Glutamatergic neuron (in vitro differentiated cells): ENCODE data around the gene PEPD. TPM values are rescaled to one million over a fixed set of nuclear protein-coding genes. Genes with fewer than 3 reads are reported as not detected.

Source experiments
- DNase-seq: peaks from one replicate; pipeline ENCODE4 v3.0.0; 2022
- H3K27ac Mint-ChIP-seq: one replicate; pipeline ENCODE4 v1.8.0; 2020; ENCODE audit warnings: mild to moderate bottlenecking, mixed read lengths, inconsistent platforms; ENCODE audit not compliant: unreplicated experiment
- H3K27me3 Mint-ChIP-seq: one replicate; pipeline ENCODE4 v1.8.0; 2020; ENCODE audit warnings: mild to moderate bottlenecking, moderate library complexity, mixed read lengths, inconsistent platforms; ENCODE audit not compliant: unreplicated experiment
- H3K36me3 Mint-ChIP-seq: one replicate; pipeline ENCODE4 v1.8.0; 2020; ENCODE audit warnings: mild to moderate bottlenecking, mixed read lengths, inconsistent platforms; ENCODE audit not compliant: unreplicated experiment
- H3K4me1 Mint-ChIP-seq: one replicate; pipeline ENCODE4 v1.8.0; 2020; ENCODE audit warnings: mild to moderate bottlenecking, low read depth, mixed read lengths, inconsistent platforms; ENCODE audit not compliant: unreplicated experiment
- H3K4me3 Mint-ChIP-seq: one replicate; pipeline ENCODE4 v1.8.0; 2020; ENCODE audit warnings: mild to moderate bottlenecking, mixed read lengths, inconsistent platforms; ENCODE audit not compliant: unreplicated experiment
- H3K9me3 Mint-ChIP-seq: one replicate; pipeline ENCODE4 v1.8.0; 2020; ENCODE audit warnings: mild to moderate bottlenecking, moderate library complexity, mixed read lengths, inconsistent platforms; ENCODE audit not compliant: unreplicated experiment
- total RNA-seq: library from RNA; stranded (reverse); fragmentation: NEBNext Ultra II Directional; extraction: Animal tissue kit (Norgen Biotek cat#: 25700); gene quantifications from one replicate; pipeline ENCODE4 v1.2.1, GENCODE V29; 2021; ENCODE audit not compliant: unreplicated experiment
- TF ChIP-seq, protein P1 (sequence below): fragments of 200-600 bp; sonication (generic); IDR thresholded peaks from one replicate; pipeline ENCODE4 v1.5.0; 2021; ENCODE audit not compliant: partially characterized antibody, unreplicated experiment

Gene PEPD
- total RNA-seq, 1 donor from 2014 or later = 93.3 TPM

DNA sequence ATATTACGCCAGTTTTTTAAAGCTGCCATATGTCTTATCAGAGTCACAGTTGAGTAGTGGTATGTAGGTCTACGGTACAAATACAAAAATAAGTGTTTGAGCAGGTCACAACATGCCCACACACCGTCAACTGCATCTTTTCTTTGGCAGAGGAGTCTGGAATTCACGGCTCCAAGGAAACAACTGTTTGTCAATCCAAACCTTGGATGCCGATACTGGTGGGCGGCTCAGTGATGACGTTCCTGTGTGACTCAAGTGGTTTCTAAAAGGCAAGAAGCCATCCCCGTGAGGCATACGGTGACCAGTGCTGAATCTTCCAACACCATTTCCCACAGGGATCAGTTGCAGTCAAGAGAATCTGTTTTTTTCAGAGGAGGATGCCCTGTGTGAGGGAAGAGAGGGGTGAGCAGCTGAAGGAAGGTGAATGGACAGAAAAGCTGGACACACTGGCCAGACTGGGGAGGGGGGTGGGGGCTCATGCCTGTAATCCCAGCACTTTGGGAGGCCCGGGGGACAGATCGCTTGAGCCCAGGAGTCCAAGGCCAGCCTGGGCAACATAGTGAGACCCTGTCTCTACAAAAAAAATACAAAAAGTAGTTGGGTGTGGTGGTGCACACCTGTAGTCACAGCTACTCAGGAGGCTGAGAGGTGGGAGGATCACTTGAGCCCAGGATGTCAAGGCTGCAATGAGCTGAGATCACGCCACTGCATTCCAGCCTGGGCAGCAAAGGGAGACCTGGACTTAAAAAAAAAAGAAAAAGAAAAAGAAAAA, 170.9 kb downstream of the PEPD start:
- TF ChIP-seq, protein P1, sequence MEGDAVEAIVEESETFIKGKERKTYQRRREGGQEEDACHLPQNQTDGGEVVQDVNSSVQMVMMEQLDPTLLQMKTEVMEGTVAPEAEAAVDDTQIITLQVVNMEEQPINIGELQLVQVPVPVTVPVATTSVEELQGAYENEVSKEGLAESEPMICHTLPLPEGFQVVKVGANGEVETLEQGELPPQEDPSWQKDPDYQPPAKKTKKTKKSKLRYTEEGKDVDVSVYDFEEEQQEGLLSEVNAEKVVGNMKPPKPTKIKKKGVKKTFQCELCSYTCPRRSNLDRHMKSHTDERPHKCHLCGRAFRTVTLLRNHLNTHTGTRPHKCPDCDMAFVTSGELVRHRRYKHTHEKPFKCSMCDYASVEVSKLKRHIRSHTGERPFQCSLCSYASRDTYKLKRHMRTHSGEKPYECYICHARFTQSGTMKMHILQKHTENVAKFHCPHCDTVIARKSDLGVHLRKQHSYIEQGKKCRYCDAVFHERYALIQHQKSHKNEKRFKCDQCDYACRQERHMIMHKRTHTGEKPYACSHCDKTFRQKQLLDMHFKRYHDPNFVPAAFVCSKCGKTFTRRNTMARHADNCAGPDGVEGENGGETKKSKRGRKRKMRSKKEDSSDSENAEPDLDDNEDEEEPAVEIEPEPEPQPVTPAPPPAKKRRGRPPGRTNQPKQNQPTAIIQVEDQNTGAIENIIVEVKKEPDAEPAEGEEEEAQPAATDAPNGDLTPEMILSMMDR = no peak
- no peak overlapping the region for H3K4me3 Mint-ChIP-seq
- peaks cover 2% of the 10 kb centered on the region for H3K36me3 Mint-ChIP-seq
- no peak for DNase-seq
- no peaks in the 10 kb centered on the region for H3K27me3 Mint-ChIP-seq
- peaks cover 3% of the 10 kb centered on the region for H3K9me3 Mint-ChIP-seq
- H3K27ac Mint-ChIP-seq = no peak overlapping the region
- H3K4me1 Mint-ChIP-seq = no peaks in the 10 kb centered on the region

DNA sequence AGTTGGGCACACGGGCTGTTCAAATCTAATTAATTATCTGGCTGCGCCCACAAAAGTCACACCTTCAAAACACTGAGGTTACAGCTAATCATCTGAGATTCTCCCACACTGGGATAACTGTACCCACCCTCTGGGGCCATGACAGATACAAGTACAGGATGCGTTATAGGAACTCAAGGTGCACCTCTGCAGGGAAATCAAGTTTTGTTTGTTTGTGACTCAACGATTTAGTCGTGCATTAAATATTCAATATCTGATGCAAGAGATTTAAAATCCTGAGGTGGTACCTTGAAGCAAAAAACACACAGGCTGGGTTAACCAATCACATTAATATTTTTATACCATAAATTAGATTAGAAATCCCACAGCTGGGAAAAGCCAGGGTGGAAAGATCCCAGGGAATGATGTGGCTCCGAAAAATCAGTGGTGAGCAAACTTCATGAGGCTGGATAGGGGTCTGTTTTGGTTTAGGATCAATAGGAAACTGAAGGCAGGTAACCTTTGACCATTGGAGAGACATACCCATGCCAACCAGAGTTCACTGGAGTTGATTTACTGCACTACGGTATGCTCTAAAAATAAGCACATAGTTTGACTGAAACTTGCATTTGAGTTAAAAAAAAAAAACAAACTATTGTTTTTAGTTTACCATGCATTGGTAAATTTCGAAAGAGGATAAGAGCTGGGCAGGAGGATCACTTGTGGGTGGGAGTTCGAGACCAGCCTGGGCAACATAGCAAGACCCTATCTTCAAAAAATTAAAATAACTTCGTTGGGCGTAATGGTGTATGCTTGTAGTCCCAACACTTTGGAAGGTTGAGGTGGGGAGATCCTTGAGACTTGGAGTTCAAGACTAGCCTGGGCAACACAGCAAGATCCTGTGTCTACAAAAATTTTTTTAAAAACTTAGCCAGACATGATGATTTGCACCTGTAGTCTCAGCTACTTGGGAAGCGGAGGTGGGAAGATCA, 172.0 kb downstream of the PEPD start:
- Mint-ChIP-seq H3K4me3 (no peak overlapping the region), H3K9me3 (peaks cover 2% of the 10 kb centered on the region), H3K27ac (no peak overlapping the region), H3K27me3 (no peaks in the 10 kb centered on the region), H3K36me3 (no peaks in the 10 kb centered on the region), H3K4me1 (peaks cover 3% of the 10 kb centered on the region)
- TF ChIP-seq, protein P1 = no peak
- no peak for DNase-seq

DNA sequence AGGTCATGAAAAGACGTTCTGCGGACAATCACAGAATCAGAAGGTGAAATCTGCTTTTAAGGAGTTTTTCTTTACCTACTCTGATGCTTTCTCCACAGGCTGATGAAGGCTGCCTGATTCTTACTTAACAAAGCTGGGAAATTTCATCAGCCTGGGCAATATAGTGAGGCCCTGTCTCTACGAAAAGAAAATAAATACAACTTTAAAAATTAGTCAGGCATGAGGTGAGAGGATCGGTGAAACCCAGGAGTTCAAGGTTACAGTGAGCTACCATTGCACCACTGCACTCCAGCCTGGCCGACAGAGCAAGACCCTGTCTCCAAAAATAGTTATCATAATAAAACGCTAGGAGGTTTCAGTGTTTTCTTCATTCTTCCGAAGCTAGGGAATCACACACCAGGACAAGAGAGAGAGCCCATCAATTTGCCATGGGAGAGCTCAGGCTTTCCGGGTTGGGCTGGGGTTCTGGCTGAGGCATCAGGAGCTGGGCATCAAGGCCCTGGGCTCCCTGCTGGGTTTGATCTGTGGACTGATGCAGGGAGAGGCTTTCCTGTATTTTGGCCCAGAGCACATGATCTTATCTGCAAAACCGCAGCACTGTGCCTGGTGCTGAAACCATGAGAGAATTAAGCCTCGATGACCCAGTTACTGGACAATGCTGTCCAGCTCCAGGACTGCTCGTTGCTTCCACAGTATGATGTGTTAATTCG, 173.1 kb downstream of the PEPD start:
- H3K36me3 Mint-ChIP-seq = no peaks in the 10 kb centered on the region
- no peak for DNase-seq
- no peaks in the 10 kb centered on the region for H3K27me3 Mint-ChIP-seq
- TF ChIP-seq, protein P1 = no peak
- peaks cover 2% of the 10 kb centered on the region for H3K9me3 Mint-ChIP-seq
- no peak overlapping the region for H3K4me3 Mint-ChIP-seq
- H3K4me1 Mint-ChIP-seq = peaks cover 8% of the 10 kb centered on the region
- no peak overlapping the region for H3K27ac Mint-ChIP-seq

DNA sequence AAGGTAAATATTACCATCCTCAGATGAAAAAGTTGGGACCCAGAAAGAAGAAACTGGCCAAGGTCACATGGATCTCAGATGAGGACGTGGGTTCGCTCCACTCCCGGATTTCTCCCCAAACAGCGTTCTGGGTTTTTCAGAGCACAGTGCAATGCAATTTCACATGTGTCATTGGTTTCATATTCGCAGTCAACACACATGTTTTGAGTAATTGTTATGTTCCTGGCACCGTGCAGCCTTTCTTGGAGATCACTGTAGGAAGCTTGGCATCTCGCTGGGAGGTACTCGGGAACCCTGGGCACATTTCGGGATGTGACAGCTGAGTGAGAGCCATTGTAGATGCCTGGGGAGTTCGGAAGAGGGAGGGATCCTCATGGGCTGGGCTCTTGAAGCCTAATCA, 174.3 kb downstream of the PEPD start:
- H3K36me3 Mint-ChIP-seq = no peaks in the 10 kb centered on the region
- no peaks in the 10 kb centered on the region for H3K27me3 Mint-ChIP-seq
- TF ChIP-seq, protein P1 = no peak
- no peak overlapping the region for H3K4me3 Mint-ChIP-seq
- H3K27ac Mint-ChIP-seq = no peak overlapping the region
- no peak for DNase-seq
- H3K4me1 Mint-ChIP-seq = peaks cover 8% of the 10 kb centered on the region
- peaks cover 2% of the 10 kb centered on the region for H3K9me3 Mint-ChIP-seq
